Astrocyte of the cerebellum (primary cell): ENCODE data around the gene MRPL24.

ENCODE experiments used
- DNase-seq: peaks from one replicate; pipeline ENCODE4 v3.0.0-alpha.2; 2011; ENCODE audit warnings: low read depth
- H3K4me3 ChIP-seq: 2 replicates; pipeline ENCODE4 v1.5.1; 2011; ENCODE audit warnings: mild to moderate bottlenecking, low read depth, low read length, moderate library complexity
- CTCF ChIP-seq: IDR thresholded peaks from 2 replicates; pipeline ENCODE4 v1.5.1; 2012; ENCODE audit warnings: low read length, low read depth, moderate library complexity, mild to moderate bottlenecking; ENCODE audit errors: missing control alignments
- in situ Hi-C: cut with HindIII; loops from 2 replicates; pipeline ENCODE4 v1.10.0; 2017; ENCODE audit warnings: low sequenced_read_pairs

MRPL24 gene

DNA sequence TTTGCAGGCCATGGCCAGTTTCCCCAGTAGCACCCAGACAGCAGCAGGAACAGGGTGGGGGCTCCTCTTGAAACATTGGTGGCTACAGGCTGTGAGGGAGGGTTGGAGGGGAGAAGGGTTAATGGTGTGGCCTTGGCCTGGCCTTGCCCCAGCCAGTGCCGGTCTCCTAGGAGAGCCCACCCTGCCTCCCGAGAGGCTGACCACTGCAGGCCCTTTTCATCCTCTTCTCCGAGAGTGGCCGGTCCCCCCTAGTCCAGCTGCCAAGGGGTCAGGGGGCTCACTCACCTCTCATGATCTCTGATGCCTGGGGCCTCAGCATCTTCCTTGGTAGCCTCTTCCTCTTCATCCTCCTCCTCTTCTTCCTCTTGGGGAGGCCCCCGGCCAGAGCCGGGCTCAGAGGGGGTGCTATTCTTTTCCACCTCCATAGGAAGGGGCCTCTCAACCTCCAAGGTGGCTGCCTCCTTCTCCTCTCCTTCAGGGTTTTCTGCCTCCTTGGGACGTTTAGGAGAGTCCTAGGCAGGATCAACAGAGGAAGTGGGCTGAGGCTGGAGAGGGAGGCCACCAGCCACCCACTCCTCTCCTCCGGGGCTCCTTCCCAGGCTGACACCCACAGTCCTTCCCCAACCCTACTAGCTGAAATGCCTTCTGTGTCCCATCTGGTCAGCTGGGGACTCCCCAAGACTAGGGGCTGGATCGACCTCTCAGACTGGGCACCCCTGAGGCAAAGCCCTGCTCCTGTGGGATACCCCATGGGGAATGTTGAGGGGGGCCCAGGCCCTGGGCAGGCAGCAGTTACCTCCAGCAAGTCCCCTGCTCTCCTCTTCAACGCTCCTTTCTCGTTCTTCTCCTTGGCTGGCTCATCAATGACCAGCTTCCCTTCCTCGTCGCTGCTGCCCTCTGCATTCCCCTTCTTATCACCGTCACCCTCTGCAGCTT, 2.7 kb upstream of the MRPL24 start:
- no peak for TF ChIP-seq CTCF
- DNase-seq = no peak
- no peak overlapping the region for H3K4me3 ChIP-seq
- in situ Hi-C loops = no loop called here

DNA sequence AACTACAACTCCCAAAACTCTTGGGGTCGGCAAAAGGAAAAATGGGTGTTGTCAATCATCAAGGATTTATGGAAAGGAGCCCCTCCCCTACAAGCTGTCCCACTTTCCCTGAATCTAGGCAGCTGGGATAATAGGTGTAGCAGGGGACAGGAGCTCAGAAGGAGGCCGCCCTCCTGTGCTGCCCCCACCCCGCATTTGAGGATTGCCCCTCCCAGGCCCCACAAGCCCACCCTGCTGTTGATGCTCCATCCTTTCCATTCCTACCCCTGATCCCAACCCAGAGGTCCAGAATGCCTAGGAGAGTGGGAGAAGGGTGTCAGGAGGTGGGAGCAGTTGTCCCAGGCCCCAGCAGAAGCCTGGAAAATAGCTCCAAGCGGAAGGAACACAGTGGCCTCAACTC, 1.9 kb upstream of the MRPL24 start:
- no peak overlapping the region for H3K4me3 ChIP-seq
- in situ Hi-C loops = no loop called here
- no peak for DNase-seq
- TF ChIP-seq CTCF = no peak

DNA sequence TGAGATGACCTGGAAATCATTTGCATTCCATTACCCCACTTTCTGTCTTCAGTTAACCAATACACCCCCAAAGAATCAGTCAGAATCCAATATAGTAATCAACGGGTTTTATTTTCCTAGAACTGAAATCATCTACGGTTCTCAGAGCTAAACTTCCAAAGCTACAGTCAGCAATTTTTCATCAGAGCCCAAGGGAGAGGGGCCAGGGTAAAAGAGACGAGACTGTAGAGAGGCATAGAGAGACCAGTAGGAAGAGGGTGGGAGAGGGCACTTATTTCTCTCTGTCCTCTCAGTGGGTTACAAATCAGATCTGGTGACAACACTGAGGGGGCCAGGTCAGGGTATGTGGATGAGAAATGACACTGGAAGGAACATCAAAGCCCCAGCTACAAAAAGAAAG, 1.1 kb upstream of the MRPL24 start:
- DNase-seq = no peak
- TF ChIP-seq CTCF = no peak
- no peak overlapping the region for H3K4me3 ChIP-seq
- in situ Hi-C loops = no loop called here

DNA sequence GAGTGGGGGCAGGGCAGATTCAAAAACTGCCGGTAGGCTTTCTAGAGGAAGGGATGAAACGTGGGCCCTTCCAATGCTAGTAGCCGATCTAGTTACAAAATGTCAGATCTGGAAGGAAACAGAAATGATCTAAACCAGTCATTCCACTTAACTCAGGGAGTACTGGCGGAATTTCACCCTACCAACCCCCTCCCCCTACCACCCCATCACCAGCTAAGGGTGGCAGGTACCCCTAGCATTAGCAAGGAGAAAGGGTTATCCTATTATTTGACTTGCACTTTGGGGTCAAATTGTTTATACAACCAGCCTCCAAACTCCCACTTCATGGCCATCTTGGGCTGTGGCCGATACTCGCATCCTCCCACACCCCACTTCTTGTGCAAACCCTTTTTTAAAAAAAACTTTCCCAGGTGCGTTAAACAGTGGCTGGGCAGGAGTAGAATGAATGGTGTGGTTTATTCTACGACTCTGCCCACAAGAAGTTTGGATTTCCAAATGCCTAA, 644 bp upstream of the MRPL24 start:
- TF ChIP-seq CTCF = no peak
- in situ Hi-C loops = no loop called here
- no peak for DNase-seq
- H3K4me3 ChIP-seq = no peak overlapping the region

DNA sequence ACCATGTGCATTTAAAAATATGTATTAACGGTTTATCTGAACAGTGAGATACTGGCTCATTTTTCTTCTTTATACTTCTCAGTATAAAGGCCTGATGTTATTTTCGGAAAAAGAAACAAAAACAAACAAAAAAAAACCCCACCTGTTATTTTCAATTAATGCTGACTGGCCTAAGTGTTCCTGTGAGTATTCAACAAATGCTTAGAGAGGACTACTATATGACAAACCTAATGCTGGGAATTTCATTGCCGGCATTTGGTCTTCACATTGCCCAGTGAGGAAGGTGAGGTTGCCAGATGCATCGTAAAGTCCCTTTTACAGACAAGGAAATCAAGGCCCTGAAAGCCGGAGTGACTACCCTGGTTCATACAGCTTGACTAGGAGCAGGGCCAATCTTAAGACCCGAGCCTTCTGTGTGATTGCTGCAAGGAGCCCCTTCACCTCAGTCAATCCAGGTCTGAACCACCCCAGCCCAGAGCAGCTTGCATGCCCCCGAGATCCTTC, 599 bp downstream of the MRPL24 start:
- TF ChIP-seq CTCF = no peak
- DNase-seq = no peak
- H3K4me3 ChIP-seq = peak overlapping the region; percentile 69
- in situ Hi-C loops = no loop called here

GRCh38 chr1:156738916-156739315, 2.0 kb downstream of the MRPL24 start:
- in situ Hi-C loops = no loop called here
- no peak for DNase-seq
- H3K4me3 ChIP-seq = no peak overlapping the region
- no peak for TF ChIP-seq CTCF
